Memory B cell (primary cell): Measurements from ENCODE around the gene CFAP100.

Source experiments
- ATAC-seq: fragments of 150-1000 bp; cut with Tn5 transposase; 2 replicates; pipeline ENCODE4 v1.10.0; 2021; ENCODE audit warnings: low read depth, mild to moderate bottlenecking, moderate library complexity
- DNase-seq, 2 donors: peaks; one replicate each; pipeline ENCODE4 v3.0.0; 2022; ENCODE audit warnings: low spot score in 2 of 2
- H3K27ac Mint-ChIP-seq: one replicate; pipeline ENCODE4 v1.8.0; 2022; ENCODE audit warnings: mild to moderate bottlenecking, moderate library complexity, mixed read lengths
- H3K27me3 Mint-ChIP-seq: one replicate; pipeline ENCODE4 v1.8.0; 2022; ENCODE audit warnings: mixed read lengths
- H3K36me3 Mint-ChIP-seq: one replicate; pipeline ENCODE4 v1.8.0; 2022; ENCODE audit warnings: mild to moderate bottlenecking, mixed read lengths
- H3K4me1 Mint-ChIP-seq: one replicate; pipeline ENCODE4 v1.8.0; 2022; ENCODE audit warnings: mixed read lengths
- H3K4me3 Mint-ChIP-seq: one replicate; pipeline ENCODE4 v1.8.0; 2022; ENCODE audit warnings: mild to moderate bottlenecking, moderate library complexity, mixed read lengths
- H3K9me3 Mint-ChIP-seq: one replicate; pipeline ENCODE4 v1.8.0; 2022; ENCODE audit warnings: mixed read lengths

CFAP100 gene

GRCh38 chr3:126413693-126414080 is 19.0 kb downstream of the CFAP100 start:
- no peak for ATAC-seq
- Mint-ChIP-seq H3K4me3 (no peak overlapping the region), H3K4me1 (no peaks in the 10 kb centered on the region), H3K9me3 (no peaks in the 10 kb centered on the region), H3K27me3 (peaks cover 23% of the 10 kb centered on the region), H3K27ac (no peak overlapping the region), H3K36me3 (no peaks in the 10 kb centered on the region)
- no peak for DNase-seq

- H3K36me3 Mint-ChIP-seq: no peaks in the 10 kb centered on the region
- no peak overlapping the region for H3K4me3 Mint-ChIP-seq
- peaks cover 19% of the 10 kb centered on the region for H3K27me3 Mint-ChIP-seq
- no peaks in the 10 kb centered on the region for H3K9me3 Mint-ChIP-seq
- ATAC-seq (no peak), DNase-seq (no peak)
- H3K4me1 Mint-ChIP-seq: no peaks in the 10 kb centered on the region
- H3K27ac Mint-ChIP-seq: no peak overlapping the region
These were observed 19.7 kb downstream of the CFAP100 start for GRCh38 chr3:126414406-126414805.

- Mint-ChIP-seq H3K36me3 (no peaks in the 10 kb centered on the region), H3K27me3 (peaks cover 19% of the 10 kb centered on the region), H3K4me3 (no peak overlapping the region), H3K9me3 (no peaks in the 10 kb centered on the region), H3K4me1 (peaks cover under 1% of the 10 kb centered on the region), H3K27ac (no peak overlapping the region)
- ATAC-seq (no peak), DNase-seq (no peak)
These were observed 20.4 kb downstream of the CFAP100 start for GRCh38 chr3:126414961-126415660.

- no peaks in the 10 kb centered on the region for H3K9me3 Mint-ChIP-seq
- peaks cover 5% of the 10 kb centered on the region for H3K4me1 Mint-ChIP-seq
- peaks cover 18% of the 10 kb centered on the region for H3K27me3 Mint-ChIP-seq
- no peak overlapping the region for H3K27ac Mint-ChIP-seq
- no peaks in the 10 kb centered on the region for H3K36me3 Mint-ChIP-seq
- ATAC-seq: no peak
- no peak overlapping the region for H3K4me3 Mint-ChIP-seq
- no peak for DNase-seq
These were observed 21.2 kb downstream of the CFAP100 start for GRCh38 chr3:126415661-126416591.

GRCh38 chr3:126416943-126417342 is 22.2 kb downstream of the CFAP100 start:
- peaks cover 14% of the 10 kb centered on the region for H3K27me3 Mint-ChIP-seq
- H3K36me3 Mint-ChIP-seq: no peaks in the 10 kb centered on the region
- peaks cover 5% of the 10 kb centered on the region for H3K4me1 Mint-ChIP-seq
- no peaks in the 10 kb centered on the region for H3K9me3 Mint-ChIP-seq
- no peak overlapping the region for H3K27ac Mint-ChIP-seq
- no peak for ATAC-seq
- DNase-seq: no peak
- H3K4me3 Mint-ChIP-seq: no peak overlapping the region

- ATAC-seq (no peak), DNase-seq (no peak)
- H3K27ac Mint-ChIP-seq: no peak overlapping the region
These were observed 22.8 kb downstream of the CFAP100 start for GRCh38 chr3:126417515-126417914.

GRCh38 chr3:126417981-126418530 is 23.3 kb downstream of the CFAP100 start:
- DNase-seq: no peak

More at GRCh38 chr3:126417515-126417914, 22.8 kb downstream of the CFAP100 start:
- H3K27me3 Mint-ChIP-seq: peaks cover 13% of the 10 kb centered on the region
- no peaks in the 10 kb centered on the region for H3K36me3 Mint-ChIP-seq
- no peak overlapping the region for H3K4me3 Mint-ChIP-seq
- peaks cover 5% of the 10 kb centered on the region for H3K4me1 Mint-ChIP-seq
- H3K9me3 Mint-ChIP-seq: no peaks in the 10 kb centered on the region

GRCh38 chr3:126418661-126419131 is 24.0 kb downstream of the CFAP100 start:
- Mint-ChIP-seq H3K4me1 (peaks cover 5% of the 10 kb centered on the region), H3K27me3 (peaks cover 13% of the 10 kb centered on the region)

More at GRCh38 chr3:126417981-126418530, 23.3 kb downstream of the CFAP100 start:
- H3K9me3 Mint-ChIP-seq: no peaks in the 10 kb centered on the region
- peaks cover 13% of the 10 kb centered on the region for H3K27me3 Mint-ChIP-seq
- no peak overlapping the region for H3K27ac Mint-ChIP-seq
- H3K4me1 Mint-ChIP-seq: peaks cover 5% of the 10 kb centered on the region
- no peak overlapping the region for H3K4me3 Mint-ChIP-seq
- ATAC-seq: no peak
- no peaks in the 10 kb centered on the region for H3K36me3 Mint-ChIP-seq

GRCh38 chr3:126419151-126419703 is 24.5 kb downstream of the CFAP100 start:
- Mint-ChIP-seq H3K27me3 (peaks cover 11% of the 10 kb centered on the region), H3K9me3 (no peaks in the 10 kb centered on the region), H3K36me3 (peaks cover 2% of the 10 kb centered on the region), H3K27ac (no peak overlapping the region), H3K4me1 (peaks cover 5% of the 10 kb centered on the region), H3K4me3 (no peak overlapping the region)
- DNase-seq (no peak), ATAC-seq (no peak)

More at GRCh38 chr3:126418661-126419131, 24.0 kb downstream of the CFAP100 start:
- Mint-ChIP-seq H3K27ac (no peak overlapping the region), H3K4me3 (no peak overlapping the region), H3K36me3 (no peaks in the 10 kb centered on the region), H3K9me3 (no peaks in the 10 kb centered on the region)
- DNase-seq (no peak), ATAC-seq (no peak)

- no peaks in the 10 kb centered on the region for H3K9me3 Mint-ChIP-seq
- H3K36me3 Mint-ChIP-seq: peaks cover 8% of the 10 kb centered on the region
- peaks cover 3% of the 10 kb centered on the region for H3K27me3 Mint-ChIP-seq
- H3K4me1 Mint-ChIP-seq: peaks cover 5% of the 10 kb centered on the region
- H3K4me3 Mint-ChIP-seq: no peak overlapping the region
- no peak overlapping the region for H3K27ac Mint-ChIP-seq
- DNase-seq (no peak), ATAC-seq (no peak)
These were observed 25.4 kb downstream of the CFAP100 start for GRCh38 chr3:126419886-126420786.

- ATAC-seq (no peak), DNase-seq (no peak)
- peaks cover 6% of the 10 kb centered on the region for H3K9me3 Mint-ChIP-seq
- peaks cover 5% of the 10 kb centered on the region for H3K4me1 Mint-ChIP-seq
- H3K36me3 Mint-ChIP-seq: peaks cover 14% of the 10 kb centered on the region
- H3K27me3 Mint-ChIP-seq: no peaks in the 10 kb centered on the region
- no peak overlapping the region for H3K4me3 Mint-ChIP-seq
- H3K27ac Mint-ChIP-seq: no peak overlapping the region
These were observed 26.9 kb downstream of the CFAP100 start for GRCh38 chr3:126421573-126422119.

- ATAC-seq (no peak), DNase-seq (no peak)
- no peaks in the 10 kb centered on the region for H3K27me3 Mint-ChIP-seq
- H3K36me3 Mint-ChIP-seq: peaks cover 16% of the 10 kb centered on the region
- peaks cover 5% of the 10 kb centered on the region for H3K4me1 Mint-ChIP-seq
- H3K4me3 Mint-ChIP-seq: no peak overlapping the region
- H3K27ac Mint-ChIP-seq: no peak overlapping the region
- peaks cover 8% of the 10 kb centered on the region for H3K9me3 Mint-ChIP-seq
These were observed 27.4 kb downstream of the CFAP100 start for GRCh38 chr3:126422121-126422520.

GRCh38 chr3:126422571-126423091 is 27.9 kb downstream of the CFAP100 start:
- Mint-ChIP-seq H3K36me3 (peaks cover 17% of the 10 kb centered on the region), H3K27me3 (no peaks in the 10 kb centered on the region), H3K27ac (no peak overlapping the region), H3K9me3 (peaks cover 9% of the 10 kb centered on the region), H3K4me3 (no peak overlapping the region), H3K4me1 (peaks cover 5% of the 10 kb centered on the region)
- no peak for ATAC-seq
- DNase-seq: no peak
